AML-193 (cell line): ENCODE measurements around the gene PGGHG.
A peak's percentile ranks its signal among the peaks of the same experiment; 100 is the strongest.
"Not testable (repeated sequence)": the region's sequence is repeated elsewhere in the genome, so short reads cannot be mapped to it uniquely, and the experiment has no call there.

Experiments
- DNase-seq, 2 experiments: peaks; one replicate each; lab custom pipeline; 2025; lab: John Stamatoyannopoulos, UW

The PGGHG gene

GRCh38 chr11:285021-285893 is 3.7 kb upstream of the PGGHG start:
- DNase-seq: no peak

- no peak for DNase-seq
Measured at GRCh38 chr11:285894-286220, 3.1 kb upstream of the PGGHG start.

- DNase-seq: not testable (repeated sequence)
Measured at GRCh38 chr11:286977-287820, 1.7 kb upstream of the PGGHG start.

- peak in 1 of 2 experiments; percentile 20 for DNase-seq
Measured at GRCh38 chr11:287821-288477, 977 bp upstream of the PGGHG start.

GRCh38 chr11:289398-289711 is 429 bp downstream of the PGGHG start:
- DNase-seq: no peak

- DNase-seq: no peak
Measured at GRCh38 chr11:289712-290620, 1.0 kb downstream of the PGGHG start.

GRCh38 chr11:290621-291231 is 1.8 kb downstream of the PGGHG start:
- no peak for DNase-seq

GRCh38 chr11:291281-292210 is 2.6 kb downstream of the PGGHG start:
- DNase-seq: no peak

- DNase-seq: no peak
Measured at GRCh38 chr11:292211-293121, 3.5 kb downstream of the PGGHG start.

- no peak for DNase-seq
Measured at GRCh38 chr11:293271-293851, 4.4 kb downstream of the PGGHG start.

GRCh38 chr11:293852-294661 is 5.1 kb downstream of the PGGHG start:
- DNase-seq: no peak

- no peak for DNase-seq
Measured at GRCh38 chr11:294780-295179, 5.9 kb downstream of the PGGHG start.

GRCh38 chr11:295351-296170 is 6.6 kb downstream of the PGGHG start:
- DNase-seq: no peak

- DNase-seq: no peak
Measured at GRCh38 chr11:296171-297050, 7.5 kb downstream of the PGGHG start.

- no peak for DNase-seq
Measured at GRCh38 chr11:297051-297585, 8.2 kb downstream of the PGGHG start.
